Esophagus (tissue), 2 donors: ENCODE results near the gene AMPD1. TPM values are rescaled to one million over a fixed set of nuclear protein-coding genes. Genes with fewer than 3 reads are reported as not detected.

ENCODE experiments used
- H3K27ac ChIP-seq, 2 donors: one replicate each; pipeline ENCODE4 v1.5.1; 2013; ENCODE audit warnings: low read depth in 2 of 2, mild to moderate bottlenecking in 2 of 2, inconsistent platforms in 1 of 2, low read length in 1 of 2, moderate library complexity in 1 of 2
- H3K27me3 ChIP-seq, 2 donors: one replicate each; pipeline ENCODE4 v1.6.1; 2013; ENCODE audit warnings: low read length in 2 of 2, control low read depth in 1 of 2, mild to moderate bottlenecking in 1 of 2; ENCODE audit not compliant: insufficient read depth in 2 of 2, control insufficient read depth in 1 of 2
- H3K36me3 ChIP-seq, 2 donors: one replicate each; pipeline ENCODE4 v1.6.1; 2013; ENCODE audit warnings: low read length in 1 of 2; ENCODE audit not compliant: control insufficient read depth in 2 of 2, insufficient read depth in 2 of 2
- H3K4me1 ChIP-seq, 2 donors: one replicate each; pipeline ENCODE4 v1.6.1; 2013; ENCODE audit warnings: low read length in 1 of 2; ENCODE audit not compliant: control insufficient read depth in 2 of 2, insufficient read depth in 2 of 2
- H3K4me3 ChIP-seq, 2 donors: one replicate each; pipeline ENCODE4 v1.5.1; 2013; ENCODE audit warnings: low read length in 2 of 2, mild to moderate bottlenecking in 2 of 2, low read depth in 1 of 2, moderate library complexity in 1 of 2
- H3K9me3 ChIP-seq, 2 donors: one replicate each; pipeline ENCODE4 v1.6.1; 2013; ENCODE audit warnings: mild to moderate bottlenecking in 2 of 2, low read depth in 1 of 2, low read length in 1 of 2, moderate library complexity in 1 of 2; ENCODE audit not compliant: control insufficient read depth in 2 of 2, insufficient read depth in 1 of 2
- WGBS, 2 donors: extraction: QIAGEN DNeasy Blood & Tissue Kit; methylation state at CpG; one replicate each; pipeline ENCODE4 v1.1.7; 2013; 5-methylcytosine and 5-hydroxymethylcytosine counted together
- polyA plus RNA-seq, 2 donors: library from polyadenylated mRNA; stranded (reverse); fragments of 200-250 nt; gene quantifications; one replicate each; pipeline ENCODE4 v1.2.3, GENCODE V29; 2013
- donor health status: healthy with polysubstance abuse.
- donor health status: Bipolar disorder and iron deficiency.

Gene AMPD1
- polyA plus RNA-seq, 2 donors = 0.11 to 0.18 TPM

- no peaks in the 10 kb centered on the region for H3K4me1 ChIP-seq
- no peak overlapping the region for H3K4me3 ChIP-seq
- H3K9me3 ChIP-seq = no peaks in the 10 kb centered on the region
- H3K27ac ChIP-seq = no peak overlapping the region
- no peaks in the 10 kb centered on the region for H3K27me3 ChIP-seq
- WGBS, 2 donors = 0 to 13% methylated on average over 1 of the region's 1 CpG
- H3K36me3 ChIP-seq = peaks cover 12 to 22% of the 10 kb centered on the region in 2 donors
These were observed 28.1 kb upstream of the AMPD1 start for GRCh38 chr1:114723457-114723856.

GRCh38 chr1:114720492-114720891, 25.1 kb upstream of the AMPD1 start:
- no peaks in the 10 kb centered on the region for H3K9me3 ChIP-seq
- H3K4me1 ChIP-seq = no peaks in the 10 kb centered on the region
- peak overlapping the region in 1 of 2 donors; percentile 33 for H3K27ac ChIP-seq
- H3K4me3 ChIP-seq = no peak overlapping the region
- 81 to 94% methylated on average over 4 of the region's 4 CpGs for WGBS, 2 donors
- no peaks in the 10 kb centered on the region for H3K27me3 ChIP-seq
- peaks cover 14 to 19% of the 10 kb centered on the region in 2 donors for H3K36me3 ChIP-seq

GRCh38 chr1:114719424-114719787, 24.1 kb upstream of the AMPD1 start:
- WGBS, 2 donors = 72 to 91% methylated on average over 3 of the region's 3 CpGs
- H3K4me1 ChIP-seq = no peaks in the 10 kb centered on the region
- peak overlapping the region; percentile 29 to 52 for H3K27ac ChIP-seq
- peaks cover 14 to 16% of the 10 kb centered on the region in 2 donors for H3K36me3 ChIP-seq
- peak overlapping the region in 1 of 2 donors; percentile 11 for H3K4me3 ChIP-seq
- H3K9me3 ChIP-seq = no peaks in the 10 kb centered on the region
- no peaks in the 10 kb centered on the region for H3K27me3 ChIP-seq

- peak overlapping the region in 1 of 2 donors; percentile 11 for H3K4me3 ChIP-seq
- H3K27me3 ChIP-seq = no peaks in the 10 kb centered on the region
- peak overlapping the region; percentile 54 to 94 for H3K27ac ChIP-seq
- H3K4me1 ChIP-seq = no peaks in the 10 kb centered on the region
- 86% methylated on average over 11 of the region's 11 CpGs for WGBS, 2 donors
- peaks cover 14 to 16% of the 10 kb centered on the region in 2 donors for H3K36me3 ChIP-seq
- no peaks in the 10 kb centered on the region for H3K9me3 ChIP-seq
These were observed 23.5 kb upstream of the AMPD1 start for GRCh38 chr1:114718661-114719423.

GRCh38 chr1:114716304-114717170, 21.2 kb upstream of the AMPD1 start, which contains the start of gene NRAS:
Gene NRAS (minus strand): TSS chr1:114716771. CDS start chr1:114716160, 611 bp downstream.
- 0 to 1% methylated on average over 38 of the region's 38 CpGs for WGBS, 2 donors
- H3K4me3 ChIP-seq = peak within 1 kb of the TSS; percentile 71 to 93
- no peaks in the 10 kb centered on the region for H3K27me3 ChIP-seq
- H3K27ac ChIP-seq = peak within 1 kb of the TSS; percentile 84 to 97
- H3K9me3 ChIP-seq = no peaks in the 10 kb centered on the region
- peaks cover 13 to 14% of the 10 kb centered on the region in 2 donors for H3K36me3 ChIP-seq
- H3K4me1 ChIP-seq = no peaks in the 10 kb centered on the region

- 29 to 34% methylated on average over 4 of the region's 4 CpGs for WGBS, 2 donors
- H3K9me3 ChIP-seq = no peaks in the 10 kb centered on the region
- H3K27ac ChIP-seq = peak overlapping the region in 1 of 2 donors; percentile 97
- H3K4me3 ChIP-seq = peak overlapping the region; percentile 71 to 93
- no peaks in the 10 kb centered on the region for H3K27me3 ChIP-seq
- peaks cover 9 to 10% of the 10 kb centered on the region in 2 donors for H3K36me3 ChIP-seq
- no peaks in the 10 kb centered on the region for H3K4me1 ChIP-seq
These were observed 20.6 kb upstream of the AMPD1 start for GRCh38 chr1:114715952-114716303.

GRCh38 chr1:114712977-114713376, 17.6 kb upstream of the AMPD1 start:
- H3K4me3 ChIP-seq = no peak overlapping the region
- H3K27me3 ChIP-seq = no peaks in the 10 kb centered on the region
- H3K9me3 ChIP-seq = no peaks in the 10 kb centered on the region
- WGBS, 2 donors = 82 to 85% methylated on average over 4 of the region's 4 CpGs
- no peak overlapping the region for H3K27ac ChIP-seq
- peaks cover 0 to 2% of the 10 kb centered on the region in 2 donors for H3K36me3 ChIP-seq
- no peaks in the 10 kb centered on the region for H3K4me1 ChIP-seq

- H3K36me3 ChIP-seq = peaks cover 0 to 2% of the 10 kb centered on the region in 2 donors
- no peak overlapping the region for H3K4me3 ChIP-seq
- H3K27ac ChIP-seq = no peak overlapping the region
- 98 to 100% methylated on average over 3 of the region's 3 CpGs for WGBS, 2 donors
- no peaks in the 10 kb centered on the region for H3K4me1 ChIP-seq
- H3K9me3 ChIP-seq = no peaks in the 10 kb centered on the region
- no peaks in the 10 kb centered on the region for H3K27me3 ChIP-seq
These were observed 15.0 kb upstream of the AMPD1 start for GRCh38 chr1:114710360-114710759.

GRCh38 chr1:114707604-114708003, 12.3 kb upstream of the AMPD1 start:
- Histone ChIP-seq H3K9me3 (no peaks in the 10 kb centered on the region), H3K27ac (no peak overlapping the region), H3K27me3 (no peaks in the 10 kb centered on the region), H3K4me3 (no peak overlapping the region), H3K36me3 (peaks cover 0 to 2% of the 10 kb centered on the region in 2 donors), H3K4me1 (no peaks in the 10 kb centered on the region)
- 86 to 89% methylated on average over 2 of the region's 2 CpGs for WGBS, 2 donors
